Activated CD4-positive, alpha-beta memory T cell treated with anti-CD3 and anti-CD28 coated beads for 36 hours (primary cell): ENCODE measurements around the gene ABCC10. TPM values are rescaled to one million over a fixed set of nuclear protein-coding genes. Genes with fewer than 3 reads are reported as not detected.
A peak's percentile ranks its signal among the peaks of the same experiment; 100 is the strongest.

Experiments
- CTCF ChIA-PET: fragments of 350-600 bp; sonication (Branson Sonifier 250); formaldehyde crosslinking; loops from one replicate; lab custom pipeline; 2021; ENCODE audit warnings: antibody characterized with exemption, inconsistent platforms; lab: Charles Lee
- POLR2A ChIA-PET: fragments of 350-600 bp; sonication (Branson Sonifier 250); formaldehyde crosslinking; loops from one replicate; lab custom pipeline; 2021; ENCODE audit warnings: antibody characterized with exemption; lab: Charles Lee
- DNase-seq: peaks from one replicate; pipeline ENCODE4 v3.0.0-alpha.2; 2020
- H3K27ac Mint-ChIP-seq: one replicate; pipeline ENCODE4 v1.8.0; 2021; ENCODE audit warnings: mixed read lengths
- H3K27me3 Mint-ChIP-seq: one replicate; pipeline ENCODE4 v1.8.0; 2021; ENCODE audit warnings: mixed read lengths
- H3K36me3 Mint-ChIP-seq: one replicate; pipeline ENCODE4 v1.8.0; 2021; ENCODE audit warnings: mixed read lengths
- H3K4me1 Mint-ChIP-seq: one replicate; pipeline ENCODE4 v1.8.0; 2021; ENCODE audit warnings: low read depth, mixed read lengths
- H3K4me3 Mint-ChIP-seq: one replicate; pipeline ENCODE4 v1.8.0; 2021; ENCODE audit warnings: mild to moderate bottlenecking, mixed read lengths
- H3K9me3 Mint-ChIP-seq: one replicate; pipeline ENCODE4 v1.8.0; 2021; ENCODE audit warnings: mixed read lengths
- intact Hi-C: fragments of 100-400 bp; cut with micrococcal nuclease; formaldehyde crosslinking; loops from one replicate; pipeline ENCODE4 v1.15.1; 2023
- total RNA-seq, 2 experiments: library from RNA; stranded (reverse); gene quantifications; one replicate each; pipeline ENCODE4 v1.2.3, GENCODE V29; 2021

Gene ABCC10
- total RNA-seq, 2 experiments from 2014 or later, result 27.2 to 31.9 TPM

DNA sequence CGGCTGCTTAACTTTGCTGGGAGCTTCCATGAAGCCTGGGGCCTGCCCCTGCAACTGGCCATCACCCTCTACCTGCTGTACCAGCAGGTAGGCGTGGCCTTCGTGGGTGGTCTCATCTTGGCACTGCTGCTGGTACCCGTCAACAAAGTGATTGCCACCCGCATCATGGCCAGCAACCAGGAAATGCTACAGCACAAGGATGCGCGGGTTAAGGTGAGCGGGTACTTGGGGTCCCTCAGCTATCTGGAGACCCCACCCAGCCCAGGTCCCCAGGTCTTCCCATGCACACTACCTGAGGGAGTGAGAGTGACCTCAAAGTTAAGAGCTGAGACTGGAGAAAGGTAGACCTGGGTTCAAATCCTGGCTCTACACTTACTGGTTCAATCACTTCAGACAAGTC is 5.8 kb downstream of the ABCC10 start:
- Mint-ChIP-seq H3K9me3 (no peaks in the 10 kb centered on the region), H3K27me3 (no peaks in the 10 kb centered on the region), H3K27ac (no peak overlapping the region), H3K4me3 (no peak overlapping the region), H3K4me1 (peaks cover 12% of the 10 kb centered on the region), H3K36me3 (peaks cover 8% of the 10 kb centered on the region)
- CTCF ChIA-PET, result no interaction called here
- intact Hi-C loops, result no loop called here
- no peak for DNase-seq
- POLR2A ChIA-PET, result interaction anchor here (0.6 kb wide), 1 partner anchor 42 kb away, joined by 3 read pairs; no protein-coding TSS in a partner anchor

DNA sequence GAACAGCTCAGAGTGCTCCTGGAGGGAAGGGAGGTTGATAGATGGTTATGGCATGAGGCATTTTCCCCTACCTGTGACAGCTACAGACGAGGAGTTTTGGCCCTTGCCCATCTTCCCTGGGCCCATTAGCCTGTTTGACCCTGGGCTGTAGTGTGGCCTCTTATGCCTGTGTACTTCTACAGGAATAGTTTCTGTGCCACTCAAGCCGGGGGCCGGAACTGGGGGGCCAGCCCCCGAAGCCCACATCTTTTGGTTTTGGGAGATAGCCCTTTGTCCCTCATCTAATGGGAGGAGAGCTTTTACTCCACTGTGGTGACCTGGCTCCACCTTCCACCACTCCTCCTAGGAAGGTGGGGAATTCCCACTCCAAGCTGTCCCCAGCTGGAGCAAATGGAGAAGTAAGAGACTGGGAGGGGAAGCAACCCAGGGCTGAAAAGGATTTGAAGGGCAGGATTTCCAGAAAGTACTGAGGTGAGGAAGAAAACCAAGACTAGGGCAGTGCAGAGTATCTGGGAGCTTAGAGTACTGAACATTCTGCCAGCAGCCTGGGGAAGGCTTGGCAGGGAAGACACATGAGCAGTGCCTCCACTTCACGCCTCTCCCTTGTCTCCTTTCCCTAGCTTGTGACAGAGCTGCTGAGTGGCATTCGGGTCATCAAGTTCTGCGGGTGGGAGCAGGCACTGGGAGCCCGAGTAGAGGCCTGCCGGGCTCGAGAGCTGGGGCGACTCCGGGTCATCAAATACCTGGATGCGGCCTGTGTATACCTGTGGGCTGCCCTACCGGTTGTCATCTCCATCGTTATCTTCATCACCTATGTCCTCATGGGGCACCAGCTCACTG is 6.9 kb downstream of the ABCC10 start:
- no peak for DNase-seq
- no peak overlapping the region for H3K27ac Mint-ChIP-seq
- H3K4me3 Mint-ChIP-seq, result no peak overlapping the region
- POLR2A ChIA-PET, result interaction anchor here (0.6 kb wide), 1 partner anchor 41 kb away, joined by 3 read pairs; no protein-coding TSS in a partner anchor
- H3K9me3 Mint-ChIP-seq, result no peaks in the 10 kb centered on the region
- CTCF ChIA-PET, result interaction anchor here (0.8 to 1.2 kb wide), 2 partner anchors 72 to 73 kb away, joined by 3 read pairs; no protein-coding TSS in a partner anchor
- H3K4me1 Mint-ChIP-seq, result peaks cover 3% of the 10 kb centered on the region
- no peaks in the 10 kb centered on the region for H3K27me3 Mint-ChIP-seq
- intact Hi-C loops, result no loop called here
- peaks cover 6% of the 10 kb centered on the region for H3K36me3 Mint-ChIP-seq

DNA sequence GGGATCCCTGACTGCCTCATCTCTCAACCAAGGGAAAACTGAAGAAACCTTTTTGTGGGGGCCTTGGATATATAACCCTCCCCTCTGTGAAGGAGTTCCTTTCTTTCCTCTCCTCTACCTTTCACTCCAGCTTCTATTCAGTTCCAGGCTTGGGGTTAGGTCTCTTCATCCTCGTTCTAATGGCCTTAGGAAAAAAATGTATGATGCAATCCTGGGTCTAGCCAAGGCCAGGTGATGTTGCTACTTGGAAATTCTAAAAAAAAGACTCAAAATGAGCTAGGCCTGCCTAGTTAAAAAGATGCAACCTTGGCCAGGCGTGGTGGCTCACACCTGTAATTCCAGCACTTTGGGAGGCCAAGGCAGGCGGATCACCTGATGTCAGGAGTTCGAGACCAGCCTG is 7.6 kb downstream of the ABCC10 start:
- ChIA-PET POLR2A (no interaction called here), CTCF (interaction anchor here (1.2 kb wide), 1 partner anchor 71 kb away, joined by 3 read pairs; no protein-coding TSS in a partner anchor)
- Mint-ChIP-seq H3K27ac (no peak overlapping the region), H3K36me3 (peaks cover 6% of the 10 kb centered on the region), H3K4me1 (peaks cover 3% of the 10 kb centered on the region), H3K9me3 (no peaks in the 10 kb centered on the region), H3K4me3 (no peak overlapping the region), H3K27me3 (no peaks in the 10 kb centered on the region)
- DNase-seq, result no peak
- intact Hi-C loops, result no loop called here

DNA sequence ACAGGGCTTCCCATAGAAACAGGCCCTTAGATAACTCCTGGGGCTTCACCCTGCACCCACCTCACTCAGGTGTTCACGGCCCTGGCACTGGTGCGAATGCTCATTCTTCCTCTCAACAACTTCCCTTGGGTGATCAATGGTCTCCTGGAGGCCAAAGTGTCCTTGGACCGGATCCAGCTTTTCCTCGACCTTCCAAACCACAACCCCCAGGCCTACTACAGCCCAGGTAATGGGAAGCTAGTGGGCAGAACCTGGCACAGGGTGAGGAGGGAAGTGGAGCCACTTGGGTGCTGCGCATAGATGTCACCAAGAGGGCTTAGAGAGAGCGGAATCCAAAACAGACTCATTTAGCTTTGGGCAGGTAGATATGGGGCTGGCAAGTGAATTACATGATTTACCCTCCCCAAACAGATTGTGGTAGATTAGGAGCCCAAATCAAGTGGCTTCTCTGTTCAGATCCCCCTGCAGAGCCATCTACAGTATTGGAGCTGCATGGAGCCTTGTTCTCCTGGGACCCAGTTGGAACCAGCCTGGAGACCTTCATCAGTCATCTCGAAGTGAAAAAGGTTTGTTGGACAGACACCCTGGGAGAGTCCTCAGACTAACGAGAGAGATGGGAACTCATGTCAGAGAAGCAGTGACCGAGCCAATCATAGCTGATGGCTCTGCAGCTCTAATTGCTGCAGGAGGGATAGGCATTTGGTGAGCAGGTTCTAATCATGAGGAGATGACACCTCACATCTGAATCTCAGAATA is 8.5 kb downstream of the ABCC10 start:
- CTCF ChIA-PET, result interaction anchor here (1.2 kb wide), 1 partner anchor 70 kb away, joined by 3 read pairs; no protein-coding TSS in a partner anchor
- Mint-ChIP-seq H3K4me1 (no peaks in the 10 kb centered on the region), H3K9me3 (no peaks in the 10 kb centered on the region), H3K27ac (no peak overlapping the region), H3K4me3 (no peak overlapping the region), H3K36me3 (peaks cover 6% of the 10 kb centered on the region), H3K27me3 (no peaks in the 10 kb centered on the region)
- DNase-seq, result no peak
- POLR2A ChIA-PET, result interaction anchor here (1.2 kb wide), 1 partner anchor 8 kb away, joined by 3 read pairs; the partner anchor contains the start of gene ABCC10
- intact Hi-C loops, result no loop called here

DNA sequence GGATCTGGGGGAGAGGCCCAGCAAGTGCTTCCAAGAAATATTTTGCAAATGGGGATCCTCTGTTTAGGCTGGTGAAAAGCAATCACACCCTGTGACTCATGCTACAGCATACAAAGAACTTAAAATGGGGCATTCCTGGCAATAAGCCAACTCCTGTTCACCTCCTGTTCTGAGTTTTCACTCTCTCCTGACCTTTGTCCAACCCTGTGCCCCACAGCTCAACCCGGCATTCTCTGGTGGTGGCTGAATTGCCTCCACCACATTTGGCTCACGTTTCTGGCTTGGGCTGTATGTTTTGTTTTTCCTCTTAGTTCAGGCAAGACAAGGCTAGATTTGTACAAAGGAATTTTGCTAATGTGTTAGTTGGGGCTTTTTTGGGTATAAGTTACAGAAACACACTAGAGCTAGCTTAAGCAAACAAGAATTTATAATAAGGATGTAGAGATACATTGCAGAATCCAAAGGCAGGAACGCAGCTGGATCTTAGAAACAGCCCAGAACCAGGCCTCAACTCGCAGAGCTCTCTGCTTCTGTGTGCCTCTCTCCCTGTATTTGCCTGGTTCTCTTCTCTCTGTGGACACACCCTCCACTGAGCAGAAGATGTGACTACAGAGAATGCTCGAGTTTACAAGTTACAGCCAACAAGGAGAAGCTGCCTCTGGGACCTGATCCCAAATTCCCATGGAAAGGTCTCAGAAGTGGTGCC is 9.4 kb downstream of the ABCC10 start:
- H3K9me3 Mint-ChIP-seq, result no peaks in the 10 kb centered on the region
- peak overlapping the region; percentile 30 for H3K27ac Mint-ChIP-seq
- intact Hi-C loops, result no loop called here
- H3K36me3 Mint-ChIP-seq, result peaks cover 6% of the 10 kb centered on the region
- DNase-seq, result no peak
- H3K4me1 Mint-ChIP-seq, result no peaks in the 10 kb centered on the region
- H3K4me3 Mint-ChIP-seq, result no peak overlapping the region
- ChIA-PET CTCF (interaction anchor here (0.5 to 1.0 kb wide), 3 partner anchors 10 to 50 kb away, joined by 3 read pairs; partner anchors contain the start of genes ABCC10 and DLK2), POLR2A (interaction anchor here (1.2 kb wide), 1 partner anchor 9 kb away, joined by 3 read pairs; the partner anchor contains the start of gene ABCC10)
- H3K27me3 Mint-ChIP-seq, result no peaks in the 10 kb centered on the region

DNA sequence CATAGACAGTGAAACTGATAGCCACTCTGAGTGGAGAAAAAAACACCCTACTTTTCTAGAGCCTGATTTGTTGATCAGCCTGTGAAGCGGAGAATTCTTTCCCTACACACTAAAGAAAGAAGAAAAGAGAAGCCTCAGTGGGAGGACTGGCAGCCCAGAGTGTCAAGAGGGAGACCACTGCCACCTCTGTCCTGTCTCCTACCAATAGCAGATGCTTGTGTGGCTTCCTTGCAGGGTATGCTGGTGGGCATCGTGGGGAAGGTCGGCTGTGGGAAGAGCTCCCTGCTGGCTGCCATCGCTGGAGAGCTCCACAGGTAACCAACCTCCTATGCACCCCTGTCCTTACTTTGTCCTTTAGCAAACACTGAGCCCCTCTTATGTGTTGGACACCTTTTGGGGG is 10.4 kb downstream of the ABCC10 start:
- ChIA-PET POLR2A (no interaction called here), CTCF (interaction anchor here (0.7 to 1.9 kb wide), 2 partner anchors 18 to 69 kb away, joined by 3 to 5 read pairs; partner anchors contain the start of gene DLK2)
- H3K27ac Mint-ChIP-seq, result no peak overlapping the region
- peaks cover 6% of the 10 kb centered on the region for H3K36me3 Mint-ChIP-seq
- H3K9me3 Mint-ChIP-seq, result no peaks in the 10 kb centered on the region
- no peak for DNase-seq
- H3K4me1 Mint-ChIP-seq, result no peaks in the 10 kb centered on the region
- H3K4me3 Mint-ChIP-seq, result no peak overlapping the region
- H3K27me3 Mint-ChIP-seq, result no peaks in the 10 kb centered on the region
- intact Hi-C loops, result no loop called here

DNA sequence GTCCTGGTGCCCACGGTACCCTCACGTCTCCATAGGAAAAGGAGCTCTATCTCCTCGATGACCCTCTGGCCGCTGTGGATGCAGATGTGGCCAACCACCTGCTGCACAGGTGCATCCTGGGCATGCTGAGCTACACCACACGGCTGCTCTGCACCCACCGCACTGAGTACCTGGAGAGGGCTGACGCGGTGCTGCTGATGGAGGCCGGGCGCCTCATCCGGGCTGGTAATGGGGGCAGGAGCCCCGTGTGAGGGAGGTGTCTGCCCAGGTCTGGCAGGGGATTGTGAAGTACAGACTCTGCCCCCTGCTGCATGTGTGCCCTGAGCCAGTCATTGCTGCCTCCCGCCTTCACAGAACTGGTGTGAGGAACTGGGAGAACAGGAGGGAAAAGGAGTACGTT is 15.6 kb downstream of the ABCC10 start:
- Mint-ChIP-seq H3K27me3 (no peaks in the 10 kb centered on the region), H3K9me3 (no peaks in the 10 kb centered on the region), H3K4me3 (no peak overlapping the region), H3K36me3 (peaks cover 6% of the 10 kb centered on the region), H3K27ac (no peak overlapping the region), H3K4me1 (no peaks in the 10 kb centered on the region)
- intact Hi-C loops, result no loop called here
- POLR2A ChIA-PET, result interaction anchor here (0.6 to 0.9 kb wide), 3 partner anchors 12 to 630 kb away, joined by 3 to 6 read pairs (median 3); no protein-coding TSS in a partner anchor
- DNase-seq, result no peak
- CTCF ChIA-PET, result interaction anchor here (2.0 kb wide), 1 partner anchor 63 kb away, joined by 7 read pairs; no protein-coding TSS in a partner anchor

- no peak for DNase-seq
- intact Hi-C loops, result no loop called here
- CTCF ChIA-PET, result no interaction called here
- Mint-ChIP-seq H3K36me3 (peaks cover 6% of the 10 kb centered on the region), H3K27me3 (no peaks in the 10 kb centered on the region), H3K4me1 (no peaks in the 10 kb centered on the region), H3K27ac (no peak overlapping the region), H3K9me3 (no peaks in the 10 kb centered on the region), H3K4me3 (no peak overlapping the region)
- POLR2A ChIA-PET, result interaction anchor here (0.9 kb wide), 1 partner anchor 13 kb away, joined by 3 read pairs; no protein-coding TSS in a partner anchor
Measured at GRCh38 chr6:43444036-43444435, 16.7 kb downstream of the ABCC10 start.

- POLR2A ChIA-PET, result no interaction called here
- intact Hi-C loops, result no loop called here
- Mint-ChIP-seq H3K4me1 (no peaks in the 10 kb centered on the region), H3K27ac (no peak overlapping the region), H3K9me3 (no peaks in the 10 kb centered on the region), H3K36me3 (peaks cover 6% of the 10 kb centered on the region), H3K27me3 (no peaks in the 10 kb centered on the region), H3K4me3 (no peak overlapping the region)
- no peak for DNase-seq
- CTCF ChIA-PET, result no interaction called here
Measured at GRCh38 chr6:43444582-43444981, 17.2 kb downstream of the ABCC10 start.

DNA sequence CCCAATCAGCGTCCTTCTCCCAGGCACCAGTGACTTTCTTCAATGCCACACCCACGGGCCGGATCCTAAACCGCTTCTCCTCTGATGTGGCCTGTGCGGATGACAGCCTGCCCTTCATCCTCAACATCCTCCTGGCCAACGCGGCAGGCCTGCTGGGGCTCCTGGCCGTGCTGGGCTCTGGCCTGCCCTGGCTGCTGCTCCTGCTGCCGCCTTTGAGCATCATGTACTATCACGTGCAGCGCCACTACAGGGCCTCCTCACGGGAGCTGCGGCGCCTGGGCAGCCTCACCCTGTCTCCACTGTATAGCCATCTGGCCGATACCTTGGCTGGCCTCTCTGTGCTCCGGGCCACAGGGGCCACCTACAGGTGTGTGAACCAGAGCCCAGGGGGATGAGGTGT is 18.2 kb downstream of the ABCC10 start:
- DNase-seq, result no peak
- Mint-ChIP-seq H3K36me3 (peaks cover 12% of the 10 kb centered on the region), H3K4me1 (no peaks in the 10 kb centered on the region), H3K27me3 (no peaks in the 10 kb centered on the region), H3K9me3 (no peaks in the 10 kb centered on the region), H3K4me3 (no peak overlapping the region), H3K27ac (no peak overlapping the region)
- ChIA-PET CTCF (no interaction called here), POLR2A (no interaction called here)
- intact Hi-C loops, result no loop called here

DNA sequence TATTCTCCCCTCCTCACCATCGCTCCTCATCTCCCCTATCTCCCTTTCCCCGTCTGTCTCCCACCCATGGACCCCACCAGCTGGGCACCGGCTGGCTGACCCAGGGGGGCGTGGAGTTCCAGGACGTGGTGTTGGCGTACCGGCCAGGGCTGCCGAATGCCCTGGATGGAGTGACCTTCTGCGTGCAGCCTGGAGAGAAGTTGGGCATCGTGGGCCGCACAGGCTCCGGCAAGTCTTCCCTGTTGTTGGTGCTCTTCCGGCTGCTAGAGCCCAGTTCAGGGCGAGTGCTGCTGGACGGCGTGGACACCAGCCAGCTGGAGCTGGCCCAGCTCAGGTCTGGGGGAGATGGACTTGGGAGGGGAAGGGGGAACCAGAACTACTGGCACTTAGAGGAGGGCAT is 20.3 kb downstream of the ABCC10 start:
- no peak overlapping the region for H3K27ac Mint-ChIP-seq
- ChIA-PET POLR2A (interaction anchor here (0.6 to 1.4 kb wide), 2 partner anchors 36 to 44 kb away, joined by 3 read pairs; no protein-coding TSS in a partner anchor), CTCF (interaction anchor here (2.7 kb wide), 1 partner anchor 59 kb away, joined by 13 read pairs; no protein-coding TSS in a partner anchor)
- no peak for DNase-seq
- H3K9me3 Mint-ChIP-seq, result no peaks in the 10 kb centered on the region
- no peaks in the 10 kb centered on the region for H3K4me1 Mint-ChIP-seq
- no peak overlapping the region for H3K4me3 Mint-ChIP-seq
- H3K36me3 Mint-ChIP-seq, result peaks cover 17% of the 10 kb centered on the region
- intact Hi-C loops, result no loop called here
- no peaks in the 10 kb centered on the region for H3K27me3 Mint-ChIP-seq
